ENCODE measurements around the gene PLCB1. TPM values are rescaled to one million over a fixed set of nuclear protein-coding genes. Genes with fewer than 3 reads are reported as not detected.

Gene PLCB1
- total and polyA plus RNA-seq, 10 of the 15 experiments (the other 5 are each of a cell fraction or from before 2014, with no cell fraction given), result 0.05 to 5.3 (median 0.17) TPM; not detected in 1

GRCh38 chr20:8489094-8489883, 357.2 kb downstream of the PLCB1 start (continued):
- TF ChIP-seq, protein P1, sequence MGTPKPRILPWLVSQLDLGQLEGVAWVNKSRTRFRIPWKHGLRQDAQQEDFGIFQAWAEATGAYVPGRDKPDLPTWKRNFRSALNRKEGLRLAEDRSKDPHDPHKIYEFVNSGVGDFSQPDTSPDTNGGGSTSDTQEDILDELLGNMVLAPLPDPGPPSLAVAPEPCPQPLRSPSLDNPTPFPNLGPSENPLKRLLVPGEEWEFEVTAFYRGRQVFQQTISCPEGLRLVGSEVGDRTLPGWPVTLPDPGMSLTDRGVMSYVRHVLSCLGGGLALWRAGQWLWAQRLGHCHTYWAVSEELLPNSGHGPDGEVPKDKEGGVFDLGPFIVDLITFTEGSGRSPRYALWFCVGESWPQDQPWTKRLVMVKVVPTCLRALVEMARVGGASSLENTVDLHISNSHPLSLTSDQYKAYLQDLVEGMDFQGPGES (IDR thresholded peaks at IDR 0.05), result no peak
- TF ChIP-seq, protein P2, sequence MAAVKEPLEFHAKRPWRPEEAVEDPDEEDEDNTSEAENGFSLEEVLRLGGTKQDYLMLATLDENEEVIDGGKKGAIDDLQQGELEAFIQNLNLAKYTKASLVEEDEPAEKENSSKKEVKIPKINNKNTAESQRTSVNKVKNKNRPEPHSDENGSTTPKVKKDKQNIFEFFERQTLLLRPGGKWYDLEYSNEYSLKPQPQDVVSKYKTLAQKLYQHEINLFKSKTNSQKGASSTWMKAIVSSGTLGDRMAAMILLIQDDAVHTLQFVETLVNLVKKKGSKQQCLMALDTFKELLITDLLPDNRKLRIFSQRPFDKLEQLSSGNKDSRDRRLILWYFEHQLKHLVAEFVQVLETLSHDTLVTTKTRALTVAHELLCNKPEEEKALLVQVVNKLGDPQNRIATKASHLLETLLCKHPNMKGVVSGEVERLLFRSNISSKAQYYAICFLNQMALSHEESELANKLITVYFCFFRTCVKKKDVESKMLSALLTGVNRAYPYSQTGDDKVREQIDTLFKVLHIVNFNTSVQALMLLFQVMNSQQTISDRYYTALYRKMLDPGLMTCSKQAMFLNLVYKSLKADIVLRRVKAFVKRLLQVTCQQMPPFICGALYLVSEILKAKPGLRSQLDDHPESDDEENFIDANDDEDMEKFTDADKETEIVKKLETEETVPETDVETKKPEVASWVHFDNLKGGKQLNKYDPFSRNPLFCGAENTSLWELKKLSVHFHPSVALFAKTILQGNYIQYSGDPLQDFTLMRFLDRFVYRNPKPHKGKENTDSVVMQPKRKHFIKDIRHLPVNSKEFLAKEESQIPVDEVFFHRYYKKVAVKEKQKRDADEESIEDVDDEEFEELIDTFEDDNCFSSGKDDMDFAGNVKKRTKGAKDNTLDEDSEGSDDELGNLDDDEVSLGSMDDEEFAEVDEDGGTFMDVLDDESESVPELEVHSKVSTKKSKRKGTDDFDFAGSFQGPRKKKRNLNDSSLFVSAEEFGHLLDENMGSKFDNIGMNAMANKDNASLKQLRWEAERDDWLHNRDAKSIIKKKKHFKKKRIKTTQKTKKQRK (IDR thresholded peaks at IDR 0.05; ENCODE audit: low read depth, low read length), result no peak
- TF ChIP-seq TARDBP (IDR thresholded peaks at IDR 0.05; ENCODE audit: borderline replicate concordance) (no peak), SMAD1 (IDR thresholded peaks at IDR 0.05; ENCODE audit: low read depth, partially characterized antibody) (no peak), KLF5 (IDR thresholded peaks at IDR 0.05; ENCODE audit: partially characterized antibody) (no peak), USF1 (IDR thresholded peaks at IDR 0.05; ENCODE audit: borderline replicate concordance, extremely low read length, insufficient read depth, low read depth, low read length) (no peak), FOXK2 (IDR thresholded peaks at IDR 0.05) (no peak)
